Measurements from ENCODE around the gene MEN1.
A peak's percentile ranks its signal among the peaks of the same experiment; 100 is the strongest.

MEN1 gene

GRCh38 chr11:64774144-64774543 lies 36.2 kb downstream of the MEN1 start:
- in situ Hi-C loops (cut with HindIII; ENCODE audit: low pct_unique_long_range_greater_than_20kb, low sequenced_read_pairs), result no loop called here
- no peak for TF ChIP-seq JUND (IDR thresholded peaks at IDR 0.05; ENCODE audit: low read depth)
- DNase-seq (ENCODE audit: low read depth in 1 of 2, low spot score in 1 of 2), result no peak

DNA sequence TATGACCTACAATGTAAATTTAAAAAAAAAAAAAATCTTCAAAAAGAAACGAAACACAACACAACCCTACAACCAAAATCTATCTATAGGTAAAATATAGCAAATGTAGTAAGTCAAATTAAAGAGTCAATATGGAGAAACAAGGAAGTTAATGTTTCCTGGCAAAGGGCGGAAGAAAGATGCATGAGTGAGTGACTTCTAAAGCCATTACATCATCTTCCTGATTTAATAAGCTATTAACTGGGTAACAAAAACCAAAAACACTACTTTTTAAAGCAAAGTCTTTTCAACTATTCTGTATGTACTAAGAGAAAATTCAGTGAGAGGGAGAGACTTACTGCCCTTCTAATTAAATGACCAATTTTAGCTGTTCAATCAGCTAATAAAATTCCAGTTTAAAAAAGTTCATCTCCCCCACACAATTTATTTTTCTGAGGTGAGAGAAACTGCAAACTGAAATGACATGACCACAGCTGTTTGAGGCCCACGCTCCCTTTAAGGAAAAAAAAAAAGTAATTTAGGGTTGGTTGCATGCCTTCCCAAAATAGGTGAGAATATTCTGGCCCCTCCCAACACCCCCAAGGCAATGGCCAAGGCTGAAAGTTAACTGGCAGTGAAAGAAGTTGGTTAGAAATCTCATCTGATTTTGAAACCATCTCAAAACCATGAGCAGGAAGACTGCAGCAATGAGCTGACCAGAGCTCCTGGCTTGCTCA lies 37.9 kb downstream of the MEN1 start:
- no peak for DNase-seq (ENCODE audit: low read depth in 1 of 2, low spot score in 1 of 2)

GRCh38 chr11:64771861-64772260 lies 38.5 kb downstream of the MEN1 start:
- in situ Hi-C loops (cut with HindIII; ENCODE audit: low pct_unique_long_range_greater_than_20kb, low sequenced_read_pairs), result no loop called here
- DNase-seq (ENCODE audit: low read depth in 1 of 2, low spot score in 1 of 2), result no peak
- TF ChIP-seq JUND (IDR thresholded peaks at IDR 0.05; ENCODE audit: low read depth), result no peak

More for the DNA sequence above, 37.9 kb downstream of the MEN1 start:
- in situ Hi-C loops (cut with HindIII; ENCODE audit: low pct_unique_long_range_greater_than_20kb, low sequenced_read_pairs), result no loop called here
- TF ChIP-seq JUND (IDR thresholded peaks at IDR 0.05; ENCODE audit: low read depth), result no peak

DNA sequence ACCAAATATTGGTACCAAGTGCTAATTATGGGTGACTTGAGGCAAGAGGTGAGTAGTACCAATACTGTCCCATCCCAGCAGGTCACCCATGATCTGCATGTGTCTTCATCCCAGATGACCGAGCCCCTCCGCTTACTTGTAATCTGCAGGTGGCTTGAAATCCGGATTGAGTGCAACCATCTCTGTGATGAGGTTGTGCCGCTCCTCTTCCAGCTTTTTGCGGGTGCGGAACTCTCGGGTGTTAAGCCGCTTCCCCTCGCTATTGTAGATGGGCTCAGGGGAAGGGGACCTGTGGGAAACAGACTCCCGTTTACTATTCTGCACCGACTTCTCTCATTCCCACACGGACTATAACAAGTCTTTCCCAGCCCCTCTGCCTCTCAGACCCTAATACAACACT lies 40.2 kb downstream of the MEN1 start:
- no peak for DNase-seq (ENCODE audit: low read depth in 1 of 2, low spot score in 1 of 2)
- in situ Hi-C loops (cut with HindIII; ENCODE audit: low pct_unique_long_range_greater_than_20kb, low sequenced_read_pairs), result no loop called here
- no peak for TF ChIP-seq JUND (IDR thresholded peaks at IDR 0.05; ENCODE audit: low read depth)

GRCh38 chr11:64769283-64769682 lies 41.1 kb downstream of the MEN1 start:
- no peak for DNase-seq (ENCODE audit: low read depth in 1 of 2, low spot score in 1 of 2)
- TF ChIP-seq JUND (IDR thresholded peaks at IDR 0.05; ENCODE audit: low read depth), result no peak
- in situ Hi-C loops (cut with HindIII; ENCODE audit: low pct_unique_long_range_greater_than_20kb, low sequenced_read_pairs), result no loop called here

- no peak for TF ChIP-seq JUND (IDR thresholded peaks at IDR 0.05; ENCODE audit: low read depth)
- in situ Hi-C loops (cut with HindIII; ENCODE audit: low pct_unique_long_range_greater_than_20kb, low sequenced_read_pairs), result no loop called here
- no peak for DNase-seq (ENCODE audit: low read depth in 1 of 2, low spot score in 1 of 2)
These were observed 42.1 kb downstream of the MEN1 start for GRCh38 chr11:64768300-64768694.

DNA sequence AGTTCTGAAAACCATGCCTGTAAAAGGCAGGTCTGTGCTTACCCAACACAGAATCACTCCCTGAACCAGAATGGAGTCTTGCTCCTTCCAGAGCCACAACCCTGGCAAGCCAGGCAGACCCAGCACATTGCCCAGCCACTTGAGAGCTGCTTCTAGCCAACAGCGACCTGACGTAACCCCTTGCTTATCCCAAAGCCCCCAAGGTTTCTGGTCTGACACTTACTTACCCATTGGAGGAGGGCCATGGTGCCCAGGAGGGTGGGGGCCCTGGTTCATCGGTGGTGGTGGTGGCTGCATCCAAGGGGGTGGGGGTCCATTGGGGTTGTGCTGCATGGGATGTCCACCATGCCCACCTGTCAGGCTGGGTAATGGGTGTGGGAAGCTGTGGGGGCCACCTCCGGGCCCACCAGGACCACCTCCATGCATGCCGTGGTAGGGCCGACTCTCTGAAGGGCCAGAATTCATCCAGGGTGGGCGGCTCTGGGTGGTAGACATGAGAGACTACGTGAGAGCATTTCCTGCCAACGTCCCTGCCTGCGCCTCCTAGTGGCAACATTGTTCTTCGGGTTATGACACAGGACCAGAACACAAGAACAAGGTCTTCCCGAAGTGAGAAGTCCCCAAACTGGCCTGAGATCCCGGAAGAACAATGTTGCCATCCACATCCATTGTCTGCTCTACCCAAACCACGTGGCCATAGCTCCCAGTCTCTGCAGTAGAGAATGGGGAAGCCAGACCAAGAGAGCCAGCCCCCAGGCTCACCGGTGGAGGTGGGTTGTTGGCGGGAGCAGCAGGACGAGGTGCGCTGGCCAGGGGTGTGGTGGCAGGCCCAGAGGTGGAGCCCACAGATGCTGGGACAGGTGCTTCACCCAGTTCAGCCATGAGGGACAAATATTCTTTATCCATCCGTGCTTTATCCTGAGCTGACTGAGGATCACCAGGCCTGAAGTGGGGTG lies 42.7 kb downstream of the MEN1 start:
- peak; percentile 62 to 81 for DNase-seq (ENCODE audit: low read depth in 1 of 2, low spot score in 1 of 2)
- in situ Hi-C loops (cut with HindIII; ENCODE audit: low pct_unique_long_range_greater_than_20kb, low sequenced_read_pairs), result no loop called here
- no peak for TF ChIP-seq JUND (IDR thresholded peaks at IDR 0.05; ENCODE audit: low read depth)

DNA sequence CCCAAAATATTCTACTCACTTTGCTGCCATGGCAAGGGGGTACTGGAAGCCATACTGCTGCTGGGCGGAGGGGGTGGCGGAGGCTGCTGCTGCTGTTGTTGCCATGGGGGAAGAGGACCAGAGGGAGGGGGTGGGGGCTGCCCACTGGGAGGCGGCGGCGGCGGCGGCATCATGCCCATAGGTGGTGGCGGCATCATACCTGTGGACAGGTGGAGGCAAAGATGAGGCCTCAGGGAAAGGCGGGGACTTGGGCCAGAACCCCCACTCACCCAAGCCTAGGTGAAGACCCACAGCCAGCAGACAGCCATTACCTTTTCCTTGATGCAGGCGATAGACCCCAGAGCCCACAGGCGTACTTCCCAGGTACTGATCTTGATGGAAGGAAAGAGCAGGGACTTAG lies 43.5 kb downstream of the MEN1 start:
- TF ChIP-seq JUND (IDR thresholded peaks at IDR 0.05; ENCODE audit: low read depth), result no peak
- in situ Hi-C loops (cut with HindIII; ENCODE audit: low pct_unique_long_range_greater_than_20kb, low sequenced_read_pairs), result no loop called here
- no peak for DNase-seq (ENCODE audit: low read depth in 1 of 2, low spot score in 1 of 2)

DNA sequence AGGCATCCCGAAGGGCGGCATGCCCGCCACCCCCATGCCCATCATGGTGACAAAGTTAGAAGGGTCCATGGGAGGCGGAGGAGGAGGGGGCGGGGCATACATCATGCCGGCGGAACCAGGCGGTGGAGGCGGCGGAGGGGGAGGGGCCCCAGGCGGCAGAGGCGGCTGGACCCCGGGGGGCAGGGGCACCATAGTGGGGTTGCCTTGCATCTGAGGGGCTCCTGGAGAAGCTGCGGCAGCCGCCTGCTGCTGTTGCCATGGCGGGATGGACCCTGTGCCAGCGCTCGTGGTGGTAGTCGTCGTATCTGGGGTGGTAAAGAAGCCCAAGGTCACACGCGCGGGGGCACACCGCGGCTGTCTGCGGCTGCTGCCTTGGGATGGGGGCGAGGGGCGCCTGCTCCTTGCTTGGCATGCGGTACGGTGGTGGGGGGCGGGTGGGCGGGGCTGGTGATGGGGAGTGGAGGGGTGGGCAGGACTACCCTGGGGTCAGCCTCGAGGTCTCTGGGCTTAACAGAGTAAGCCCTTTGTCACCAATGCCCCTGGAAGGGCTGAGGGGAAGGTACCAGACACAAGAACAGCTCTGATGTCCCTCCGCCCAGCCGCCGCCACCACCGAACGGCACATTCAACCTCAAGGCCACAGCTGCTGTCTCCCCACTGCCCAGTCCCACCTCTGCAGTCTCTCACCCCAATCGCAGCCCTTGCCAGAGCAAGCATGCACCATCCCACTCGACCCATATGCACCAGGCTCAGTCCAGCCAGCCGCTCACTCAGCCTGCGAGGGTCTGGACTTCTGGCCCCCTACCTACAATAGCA lies 44.3 kb downstream of the MEN1 start:
- no peak for DNase-seq (ENCODE audit: low read depth in 1 of 2, low spot score in 1 of 2)
- TF ChIP-seq JUND (IDR thresholded peaks at IDR 0.05; ENCODE audit: low read depth), result no peak
- in situ Hi-C loops (cut with HindIII; ENCODE audit: low pct_unique_long_range_greater_than_20kb, low sequenced_read_pairs), result no loop called here

- in situ Hi-C loops (cut with HindIII; ENCODE audit: low pct_unique_long_range_greater_than_20kb, low sequenced_read_pairs), result no loop called here
- no peak for TF ChIP-seq JUND (IDR thresholded peaks at IDR 0.05; ENCODE audit: low read depth)
- DNase-seq (ENCODE audit: low read depth in 1 of 2, low spot score in 1 of 2), result no peak
These were observed 45.0 kb downstream of the MEN1 start for GRCh38 chr11:64765291-64765850.

DNA sequence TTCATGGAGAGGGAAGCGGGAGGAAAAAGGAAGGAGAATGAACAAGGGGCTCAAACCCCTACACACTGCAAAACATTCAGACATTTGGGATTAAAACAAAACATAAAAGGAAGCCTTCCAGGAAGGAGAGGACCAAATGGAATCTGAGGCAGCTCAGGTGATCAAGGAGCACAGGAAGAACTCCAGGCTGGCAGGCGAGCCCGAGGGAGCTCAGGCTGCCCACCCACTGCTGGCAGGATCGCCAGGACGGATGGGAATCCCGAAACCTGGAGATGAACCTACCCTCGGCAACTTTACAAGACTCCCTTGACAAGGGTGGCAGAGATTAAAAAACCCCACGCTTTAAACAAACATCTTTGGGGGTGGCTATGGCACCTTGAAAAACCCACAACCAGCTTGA lies 45.6 kb downstream of the MEN1 start:
- TF ChIP-seq JUND (IDR thresholded peaks at IDR 0.05; ENCODE audit: low read depth), result no peak

GRCh38 chr11:64764040-64764611 lies 46.2 kb downstream of the MEN1 start:
- DNase-seq (ENCODE audit: low read depth in 1 of 2, low spot score in 1 of 2), result no peak
- in situ Hi-C loops (cut with HindIII; ENCODE audit: low pct_unique_long_range_greater_than_20kb, low sequenced_read_pairs), result no loop called here
- no peak for TF ChIP-seq JUND (IDR thresholded peaks at IDR 0.05; ENCODE audit: low read depth)

More for the DNA sequence above, 45.6 kb downstream of the MEN1 start:
- no peak for DNase-seq (ENCODE audit: low read depth in 1 of 2, low spot score in 1 of 2)
- in situ Hi-C loops (cut with HindIII; ENCODE audit: low pct_unique_long_range_greater_than_20kb, low sequenced_read_pairs), result no loop called here
